GM12878 (cell line): ENCODE results near the gene GLB1L3. TPM values are rescaled to one million over a fixed set of nuclear protein-coding genes. Genes with fewer than 3 reads are reported as not detected.

Experiments
- ATAC-seq: fragments of 200-7000 bp; cut with Tn5 transposase; 3 replicates; pipeline ENCODE4 v1.9.1; 2020; ENCODE audit warnings: mild to moderate bottlenecking, moderate library complexity
- BruUV-seq: library from RNA; stranded (reverse); fragments of 400-500 nt; replicated peaks from 2 replicates; lab custom pipeline; 2021; lab: Mats Ljungman, UMichigan
- CTCF ChIA-PET: fragments of 300-600 bp; sonication (Branson Sonifier 250); formaldehyde crosslinking; extraction: SDS; loops from one replicate; lab custom pipeline; 2021; ENCODE audit warnings: inconsistent platforms; lab: Yijun Ruan, JAX
- POLR2A ChIA-PET: fragments of 350-600 bp; formaldehyde crosslinking; extraction: SDS; loops from one replicate; lab custom pipeline; 2021; ENCODE audit warnings: inconsistent platforms; lab: Charles Lee
- RAD21 ChIA-PET: fragments of 300-600 bp; sonication (Branson Sonifier 250); formaldehyde crosslinking; loops from one replicate; lab custom pipeline; 2023; ENCODE audit warnings: antibody characterized with exemption; ENCODE audit not compliant: unreplicated experiment; lab: Charles Lee
- SMC1A ChIA-PET: fragments of 300-600 bp; sonication (Branson Sonifier 250); formaldehyde crosslinking; loops from one replicate; lab custom pipeline; 2023; ENCODE audit not compliant: unreplicated experiment, uncharacterized antibody; lab: Charles Lee
- DNase-seq: peaks from one replicate; pipeline ENCODE4 v3.0.0-alpha.2; 2011; ENCODE audit warnings: low read depth, low spot score
- FAIRE-seq: peaks from 3 replicates; lab custom pipeline; 2011; peaks lifted over from hg19 to GRCh38; lab: Jason Lieb, UNC
- H2AFZ ChIP-seq: 2 replicates; pipeline ENCODE4 v1.6.0; 2011; ENCODE audit warnings: low read depth, low read length, control low read depth; ENCODE audit not compliant: control insufficient read depth
- H3K27ac ChIP-seq: 2 replicates; pipeline ENCODE4 v1.5.1; 2011; ENCODE audit warnings: control low read depth; ENCODE audit not compliant: control insufficient read depth, insufficient read depth
- H3K27me3 ChIP-seq, 2 experiments: replicated peaks in 1 of 2; 2 replicates each; pipeline versions ENCODE4 v1.6.0 to v1.6.1; 2011; ENCODE audit warnings: low read length in 1 of 2; ENCODE audit not compliant: control insufficient read depth in 2 of 2, insufficient read depth in 2 of 2
- H3K36me3 ChIP-seq, 2 experiments: 2 replicates each; pipeline ENCODE4 v1.5.1; 2011; ENCODE audit warnings: low read length in 1 of 2; ENCODE audit not compliant: control insufficient read depth in 2 of 2, insufficient read depth in 2 of 2
- H3K4me1 ChIP-seq: 2 replicates; pipeline ENCODE4 v1.6.1; 2011; ENCODE audit warnings: mild to moderate bottlenecking, low read length, moderate library complexity, mixed read lengths; ENCODE audit not compliant: control insufficient read depth, insufficient read depth
- H3K4me2 ChIP-seq: 2 replicates; pipeline ENCODE4 v1.6.0; 2011; ENCODE audit warnings: control low read depth; ENCODE audit not compliant: control insufficient read depth, insufficient read depth
- H3K4me3 ChIP-seq: fragments of 200-600 bp; sonication (generic); 2 replicates; pipeline ENCODE4 v1.5.1; 2016
- H3K79me2 ChIP-seq: 2 replicates; pipeline ENCODE4 v1.6.0; 2011; ENCODE audit warnings: low read length; ENCODE audit not compliant: control insufficient read depth, insufficient read depth
- H3K9ac ChIP-seq: 2 replicates; pipeline ENCODE4 v1.8.0; 2011; ENCODE audit warnings: low read length, control low read depth, mixed read lengths; ENCODE audit not compliant: control insufficient read depth, insufficient read depth
- H3K9me3 ChIP-seq: replicated peaks from 3 replicates; pipeline ENCODE4 v1.5.1; 2011; ENCODE audit warnings: mild to moderate bottlenecking, low read length; ENCODE audit not compliant: control insufficient read depth, insufficient read depth
- H4K20me1 ChIP-seq: 2 replicates; pipeline ENCODE4 v1.6.0; 2011; ENCODE audit not compliant: control insufficient read depth, insufficient read depth
- ATF7 ChIP-seq: fragments of 450-650 bp; IDR thresholded peaks from 2 replicates; pipeline ENCODE4 v1.6.1; 2016; ENCODE audit warnings: low read depth, mild to moderate bottlenecking
- CHD2 ChIP-seq: IDR thresholded peaks from 2 replicates; pipeline ENCODE4 v1.6.1; 2011; ENCODE audit warnings: low read depth, low read length, improper control_type of control experiment, borderline replicate concordance
- SMAD1 ChIP-seq: fragments of 450-650 bp; IDR thresholded peaks from 2 replicates; pipeline ENCODE4 v1.6.1; 2018; ENCODE audit warnings: mild to moderate bottlenecking, low read depth; ENCODE audit not compliant: partially characterized antibody
- SRF ChIP-seq, 2 experiments: IDR thresholded peaks; 2 replicates each; pipeline ENCODE4 v1.6.1; 2011; ENCODE audit warnings: low read depth in 2 of 2, low read length in 2 of 2, mild to moderate bottlenecking in 1 of 2, moderate library complexity in 1 of 2
- WGBS: methylation state at CpG from one replicate; pipeline ENCODE4 v1.1.6; 2016; ENCODE audit warnings: low lambda C conversion rate; ENCODE audit not compliant: insufficient replicate concordance, insufficient coverage; ENCODE audit errors: missing lambda C conversion rate; 5-methylcytosine and 5-hydroxymethylcytosine counted together
- in situ Hi-C: fragments of 300-500 bp; cut with MboI; formaldehyde crosslinking; loops from 9 replicates; pipeline ENCODE4 v1.14.3; 2018; ENCODE audit warnings: mixed read lengths
- intact Hi-C: fragments of 100-400 bp; cut with micrococcal nuclease; formaldehyde crosslinking; loops from one replicate; pipeline ENCODE4 v1.14.2; 2022; ENCODE audit not compliant: unreplicated experiment
- polyA plus RNA-seq, 11 experiments: library from polyadenylated mRNA; depleted of rRNA in 4 of 11; unstranded in 6 of 11; stranded (reverse) in 5 of 11; fragments of >200 nt; fragmentation: Nextera tagmentation in 4 of 11; fragmentation: Illumina TruSeq in 1 of 11; extraction: Ambion mirVana in 4 of 11; extraction: Trizol in 1 of 11; gene quantifications; 1 replicate in 1 of 11; 2 replicates in 10 of 11; pipeline versions ENCODE4 v1.2.1 to v1.2.3, GENCODE V29; 2011 to 2016; ENCODE audit warnings: inconsistent platforms in 2 of 11, missing spikeins in 2 of 11, low read depth in 1 of 11
- total RNA-seq, 4 experiments: library from RNA; depleted of rRNA in 3 of 4; stranded (reverse); fragments of >200 nt in 3 of 4; fragmentation: Illumina TruSeq in 1 of 4; extraction: Trizol in 1 of 4; gene quantifications; 2 replicates each; pipeline versions ENCODE4 v1.2.1 to v1.2.3, GENCODE V29; 2013 to 2021
- TF ChIP-seq, protein P1 (sequence below): fragments of 450-650 bp; IDR thresholded peaks from 2 replicates; pipeline ENCODE4 v1.6.1; 2018; ENCODE audit warnings: borderline replicate concordance, mild to moderate bottlenecking; ENCODE audit not compliant: partially characterized antibody
- TF ChIP-seq, protein P2 (sequence below): IDR thresholded peaks from 2 replicates; pipeline ENCODE4 v1.6.1; 2012; ENCODE audit warnings: improper control_type of control experiment, low read depth, low read length; ENCODE audit not compliant: insufficient replicate concordance
- TF ChIP-seq, protein P3 (sequence below): fragments of 150-350 bp; IDR thresholded peaks from 2 replicates; pipeline ENCODE4 v1.6.1; 2016; ENCODE audit warnings: low read depth, low read length

The GLB1L3 gene
- total and polyA plus RNA-seq, 10 of the 15 experiments (the other 5 are each of a cell fraction or from before 2014, with no cell fraction given) = 0.53 to 2.9 (median 1.9) TPM; not detected in 1

DNA sequence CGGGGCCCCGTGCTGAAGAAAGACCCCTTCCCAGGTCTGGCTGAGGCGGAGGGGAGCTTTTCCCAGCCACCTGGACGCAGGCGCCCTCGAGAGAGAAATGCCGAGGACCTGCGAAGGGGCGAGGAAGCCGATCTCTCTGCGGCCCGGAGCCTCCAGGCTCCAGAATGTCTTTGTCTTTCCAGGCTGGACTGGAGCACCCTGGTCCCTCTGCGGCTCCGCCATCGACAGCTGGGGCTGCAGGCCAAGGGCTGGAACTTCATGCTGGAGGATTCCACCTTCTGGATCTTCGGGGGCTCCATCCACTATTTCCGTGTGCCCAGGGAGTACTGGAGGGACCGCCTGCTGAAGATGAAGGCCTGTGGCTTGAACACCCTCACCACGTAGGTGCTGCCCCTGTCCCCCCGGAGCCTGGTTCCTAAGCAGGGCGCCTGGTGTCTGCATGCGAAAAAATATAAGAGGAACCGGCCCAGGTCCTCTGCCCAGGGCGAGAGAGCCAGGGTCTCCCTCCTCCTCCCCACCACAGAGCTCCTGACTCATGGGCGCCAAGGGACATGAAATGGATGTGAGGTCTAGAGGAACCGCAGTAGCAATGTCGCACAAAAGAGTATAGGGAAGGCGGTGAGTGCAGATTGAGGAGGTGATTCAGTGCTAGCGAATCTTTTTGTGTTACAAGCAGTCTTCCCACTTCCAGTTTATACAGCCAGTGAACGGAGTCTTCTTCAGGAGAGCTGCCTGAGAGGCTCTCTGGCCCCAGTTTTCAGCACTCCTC, 66.6 kb downstream of the GLB1L3 start:
- Histone ChIP-seq H3K9ac (no peak overlapping the region), H3K4me2 (no peak overlapping the region), H3K27ac (no peak overlapping the region), H3K4me1 (no peaks in the 10 kb centered on the region), H3K9me3 (no peaks in the 10 kb centered on the region), H4K20me1 (no peaks in the 10 kb centered on the region; the same call in 1 of the 2 replicates), H3K4me3 (no peak overlapping the region), H2AFZ (no peak overlapping the region), H3K79me2 (no peaks in the 10 kb centered on the region), H3K27me3 (no peaks in the 10 kb centered on the region; a peak in 2 of 4 replicates), H3K36me3 (no peaks in the 10 kb centered on the region)
- FAIRE-seq = no peak
- no peak for ATAC-seq
- POLR2A ChIA-PET = no interaction called here
- BruUV-seq = no TSS peak
- TF ChIP-seq, protein P1, sequence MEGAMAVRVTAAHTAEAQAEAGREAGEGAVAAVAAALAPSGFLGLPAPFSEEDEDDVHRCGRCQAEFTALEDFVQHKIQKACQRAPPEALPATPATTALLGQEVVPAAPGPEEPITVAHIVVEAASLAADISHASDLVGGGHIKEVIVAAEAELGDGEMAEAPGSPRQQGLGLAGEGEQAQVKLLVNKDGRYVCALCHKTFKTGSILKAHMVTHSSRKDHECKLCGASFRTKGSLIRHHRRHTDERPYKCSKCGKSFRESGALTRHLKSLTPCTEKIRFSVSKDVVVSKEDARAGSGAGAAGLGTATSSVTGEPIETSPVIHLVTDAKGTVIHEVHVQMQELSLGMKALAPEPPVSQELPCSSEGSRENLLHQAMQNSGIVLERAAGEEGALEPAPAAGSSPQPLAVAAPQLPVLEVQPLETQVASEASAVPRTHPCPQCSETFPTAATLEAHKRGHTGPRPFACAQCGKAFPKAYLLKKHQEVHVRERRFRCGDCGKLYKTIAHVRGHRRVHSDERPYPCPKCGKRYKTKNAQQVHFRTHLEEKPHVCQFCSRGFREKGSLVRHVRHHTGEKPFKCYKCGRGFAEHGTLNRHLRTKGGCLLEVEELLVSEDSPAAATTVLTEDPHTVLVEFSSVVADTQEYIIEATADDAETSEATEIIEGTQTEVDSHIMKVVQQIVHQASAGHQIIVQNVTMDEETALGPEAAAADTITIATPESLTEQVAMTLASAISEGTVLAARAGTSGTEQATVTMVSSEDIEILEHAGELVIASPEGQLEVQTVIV = no peak
- TF ChIP-seq SMAD1 (no peak), SRF (IDR thresholded peaks at IDR 0.05; ENCODE audit: low read depth in 2 of 2, low read length in 2 of 2) (no peak), CHD2 (no peak), ATF7 (no peak)
- TF ChIP-seq, protein P2, sequence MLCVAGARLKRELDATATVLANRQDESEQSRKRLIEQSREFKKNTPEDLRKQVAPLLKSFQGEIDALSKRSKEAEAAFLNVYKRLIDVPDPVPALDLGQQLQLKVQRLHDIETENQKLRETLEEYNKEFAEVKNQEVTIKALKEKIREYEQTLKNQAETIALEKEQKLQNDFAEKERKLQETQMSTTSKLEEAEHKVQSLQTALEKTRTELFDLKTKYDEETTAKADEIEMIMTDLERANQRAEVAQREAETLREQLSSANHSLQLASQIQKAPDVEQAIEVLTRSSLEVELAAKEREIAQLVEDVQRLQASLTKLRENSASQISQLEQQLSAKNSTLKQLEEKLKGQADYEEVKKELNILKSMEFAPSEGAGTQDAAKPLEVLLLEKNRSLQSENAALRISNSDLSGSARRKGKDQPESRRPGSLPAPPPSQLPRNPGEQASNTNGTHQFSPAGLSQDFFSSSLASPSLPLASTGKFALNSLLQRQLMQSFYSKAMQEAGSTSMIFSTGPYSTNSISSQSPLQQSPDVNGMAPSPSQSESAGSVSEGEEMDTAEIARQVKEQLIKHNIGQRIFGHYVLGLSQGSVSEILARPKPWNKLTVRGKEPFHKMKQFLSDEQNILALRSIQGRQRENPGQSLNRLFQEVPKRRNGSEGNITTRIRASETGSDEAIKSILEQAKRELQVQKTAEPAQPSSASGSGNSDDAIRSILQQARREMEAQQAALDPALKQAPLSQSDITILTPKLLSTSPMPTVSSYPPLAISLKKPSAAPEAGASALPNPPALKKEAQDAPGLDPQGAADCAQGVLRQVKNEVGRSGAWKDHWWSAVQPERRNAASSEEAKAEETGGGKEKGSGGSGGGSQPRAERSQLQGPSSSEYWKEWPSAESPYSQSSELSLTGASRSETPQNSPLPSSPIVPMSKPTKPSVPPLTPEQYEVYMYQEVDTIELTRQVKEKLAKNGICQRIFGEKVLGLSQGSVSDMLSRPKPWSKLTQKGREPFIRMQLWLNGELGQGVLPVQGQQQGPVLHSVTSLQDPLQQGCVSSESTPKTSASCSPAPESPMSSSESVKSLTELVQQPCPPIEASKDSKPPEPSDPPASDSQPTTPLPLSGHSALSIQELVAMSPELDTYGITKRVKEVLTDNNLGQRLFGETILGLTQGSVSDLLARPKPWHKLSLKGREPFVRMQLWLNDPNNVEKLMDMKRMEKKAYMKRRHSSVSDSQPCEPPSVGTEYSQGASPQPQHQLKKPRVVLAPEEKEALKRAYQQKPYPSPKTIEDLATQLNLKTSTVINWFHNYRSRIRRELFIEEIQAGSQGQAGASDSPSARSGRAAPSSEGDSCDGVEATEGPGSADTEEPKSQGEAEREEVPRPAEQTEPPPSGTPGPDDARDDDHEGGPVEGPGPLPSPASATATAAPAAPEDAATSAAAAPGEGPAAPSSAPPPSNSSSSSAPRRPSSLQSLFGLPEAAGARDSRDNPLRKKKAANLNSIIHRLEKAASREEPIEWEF = no peak
- TF ChIP-seq, protein P3, sequence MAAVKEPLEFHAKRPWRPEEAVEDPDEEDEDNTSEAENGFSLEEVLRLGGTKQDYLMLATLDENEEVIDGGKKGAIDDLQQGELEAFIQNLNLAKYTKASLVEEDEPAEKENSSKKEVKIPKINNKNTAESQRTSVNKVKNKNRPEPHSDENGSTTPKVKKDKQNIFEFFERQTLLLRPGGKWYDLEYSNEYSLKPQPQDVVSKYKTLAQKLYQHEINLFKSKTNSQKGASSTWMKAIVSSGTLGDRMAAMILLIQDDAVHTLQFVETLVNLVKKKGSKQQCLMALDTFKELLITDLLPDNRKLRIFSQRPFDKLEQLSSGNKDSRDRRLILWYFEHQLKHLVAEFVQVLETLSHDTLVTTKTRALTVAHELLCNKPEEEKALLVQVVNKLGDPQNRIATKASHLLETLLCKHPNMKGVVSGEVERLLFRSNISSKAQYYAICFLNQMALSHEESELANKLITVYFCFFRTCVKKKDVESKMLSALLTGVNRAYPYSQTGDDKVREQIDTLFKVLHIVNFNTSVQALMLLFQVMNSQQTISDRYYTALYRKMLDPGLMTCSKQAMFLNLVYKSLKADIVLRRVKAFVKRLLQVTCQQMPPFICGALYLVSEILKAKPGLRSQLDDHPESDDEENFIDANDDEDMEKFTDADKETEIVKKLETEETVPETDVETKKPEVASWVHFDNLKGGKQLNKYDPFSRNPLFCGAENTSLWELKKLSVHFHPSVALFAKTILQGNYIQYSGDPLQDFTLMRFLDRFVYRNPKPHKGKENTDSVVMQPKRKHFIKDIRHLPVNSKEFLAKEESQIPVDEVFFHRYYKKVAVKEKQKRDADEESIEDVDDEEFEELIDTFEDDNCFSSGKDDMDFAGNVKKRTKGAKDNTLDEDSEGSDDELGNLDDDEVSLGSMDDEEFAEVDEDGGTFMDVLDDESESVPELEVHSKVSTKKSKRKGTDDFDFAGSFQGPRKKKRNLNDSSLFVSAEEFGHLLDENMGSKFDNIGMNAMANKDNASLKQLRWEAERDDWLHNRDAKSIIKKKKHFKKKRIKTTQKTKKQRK = no peak
- DNase-seq = no peak
- SMC1A ChIA-PET = no interaction called here
- intact Hi-C loops (no loop called here), in situ Hi-C loops (no loop called here)
- 71% methylated on average over 28 of the region's 30 CpGs for WGBS
- RAD21 ChIA-PET = no interaction called here
- CTCF ChIA-PET = no interaction called here
